ENCODE measurements around the gene MAP2K1.

- TF ChIP-seq EZH2phosphoT487 (IDR thresholded peaks at IDR 0.05; ENCODE audit: borderline replicate concordance, low read length): no peak
- TF ChIP-seq CTCF (IDR thresholded peaks at IDR 0.05; ENCODE audit: low read depth, low read length, poor library complexity, severe bottlenecking): no peak
These were observed 115.8 kb downstream of the MAP2K1 start for GRCh38 chr15:66502491-66502890.
